NCI-H2196 (cell line): Measurements from ENCODE around the gene PFKL.

ENCODE experiments used
- DNase-seq: peaks from one replicate; lab custom pipeline; 2025; ENCODE audit not compliant: unreplicated experiment; lab: John Stamatoyannopoulos, UW

The PFKL gene

GRCh38 chr21:44325386-44326271 lies 25.8 kb downstream of the PFKL start:
- no peak for DNase-seq

- DNase-seq, result no peak
Measured at GRCh38 chr21:44326272-44326647, 26.4 kb downstream of the PFKL start.

GRCh38 chr21:44326716-44327602 lies 27.1 kb downstream of the PFKL start:
- DNase-seq, result no peak

GRCh38 chr21:44327603-44327974 lies 27.7 kb downstream of the PFKL start:
- DNase-seq, result no peak

GRCh38 chr21:44328242-44328895 lies 28.5 kb downstream of the PFKL start:
- DNase-seq, result no peak

- DNase-seq, result no peak
Measured at GRCh38 chr21:44329086-44329889, 29.4 kb downstream of the PFKL start.

- DNase-seq, result no peak
Measured at GRCh38 chr21:44329971-44330681, 30.3 kb downstream of the PFKL start.

- DNase-seq, result no peak
Measured at GRCh38 chr21:44330698-44331097, 30.8 kb downstream of the PFKL start.

- no peak for DNase-seq
Measured at GRCh38 chr21:44331209-44331608, 31.4 kb downstream of the PFKL start.

GRCh38 chr21:44331650-44332307 lies 31.9 kb downstream of the PFKL start:
- no peak for DNase-seq

GRCh38 chr21:44332383-44332782 lies 32.5 kb downstream of the PFKL start:
- no peak for DNase-seq

- no peak for DNase-seq
Measured at GRCh38 chr21:44332965-44333364, 33.1 kb downstream of the PFKL start.

- no peak for DNase-seq
Measured at GRCh38 chr21:44333509-44334328, 33.9 kb downstream of the PFKL start.

- DNase-seq, result no peak
Measured at GRCh38 chr21:44334329-44335030, 34.6 kb downstream of the PFKL start.

- DNase-seq, result no peak
Measured at GRCh38 chr21:44335266-44336059, 35.6 kb downstream of the PFKL start.

GRCh38 chr21:44337449-44337848 lies 37.6 kb downstream of the PFKL start:
- no peak for DNase-seq
